HCT116 (cell line): ENCODE data around the gene TMSB10. TPM values are rescaled to one million over a fixed set of nuclear protein-coding genes. Genes with fewer than 3 reads are reported as not detected.
A peak's percentile ranks its signal among the peaks of the same experiment; 100 is the strongest.

Source experiments
- ATAC-seq: fragments of 200-7000 bp; cut with Tn5 transposase; 2 replicates; pipeline ENCODE4 v1.9.1; 2020; ENCODE audit warnings: mild to moderate bottlenecking, moderate library complexity
- BruUV-seq: library from RNA; stranded (reverse); fragments of 400-500 nt; replicated peaks from 2 replicates; lab custom pipeline; 2021; lab: Mats Ljungman, UMichigan
- CTCF ChIA-PET: fragments of 300-600 bp; sonication (Branson Sonifier 250); formaldehyde crosslinking; loops from one replicate; lab custom pipeline; 2021; ENCODE audit warnings: antibody characterized with exemption; lab: Charles Lee
- POLR2A ChIA-PET: fragments of 300-600, 350-600 bp; sonication (Branson Sonifier 250); formaldehyde crosslinking; loops from one replicate; lab custom pipeline; 2021; ENCODE audit warnings: antibody characterized with exemption; lab: Charles Lee
- RAD21 ChIA-PET, 2 experiments: fragments of 300-600 bp; sonication (Branson Sonifier 250); formaldehyde crosslinking; loops; one replicate each; lab custom pipeline; 2023; ENCODE audit warnings: low total read pairs in 2 of 2; ENCODE audit not compliant: uncharacterized antibody in 2 of 2, unreplicated experiment in 2 of 2, low non-redundant PET in 1 of 2; lab: Charles Lee
- DNase-seq: peaks from one replicate; pipeline ENCODE4 v3.0.0-alpha.2; 2010; ENCODE audit warnings: low read depth, low spot score
- H2AFZ ChIP-seq: fragments of 200-600 bp; shearing (Covaris generic), sonication (generic); 2 replicates; pipeline ENCODE4 v1.6.1; 2017; ENCODE audit warnings: low read depth, mixed run types, mixed read lengths, antibody characterized with exemption, low read length; ENCODE audit not compliant: poor library complexity, severe bottlenecking
- H3K27ac ChIP-seq: 2 replicates; pipeline ENCODE4 v1.5.1; 2012; ENCODE audit warnings: low read depth, low read length
- H3K27me3 ChIP-seq: fragments of 200-600 bp; sonication (generic); 2 replicates; pipeline ENCODE4 v1.6.1; 2016; ENCODE audit warnings: mixed run types, low read length, mixed read lengths; ENCODE audit not compliant: insufficient read depth
- H3K36me3 ChIP-seq, 2 experiments: fragments of 200-500 bp in 1 of 2; fragments of 200-600 bp in 1 of 2; sonication (Bioruptor generic) in 1 of 2; sonication (generic) in 1 of 2; 2 replicates each; pipeline versions ENCODE4 v1.5.1 to v1.6.1; 2014 to 2016; ENCODE audit warnings: low read length in 2 of 2, inconsistent platforms in 1 of 2, mixed read lengths in 1 of 2, mixed run types in 1 of 2; ENCODE audit not compliant: insufficient read depth in 2 of 2, control insufficient read depth in 1 of 2
- H3K4me1 ChIP-seq, 2 experiments: fragments of 200-600 bp in 1 of 2; sonication (generic) in 1 of 2; 2 replicates each; pipeline versions ENCODE4 v1.5.1 to v1.6.1; 2012 to 2017; ENCODE audit warnings: low read length in 2 of 2, inconsistent platforms in 1 of 2, mild to moderate bottlenecking in 1 of 2, mixed read lengths in 1 of 2, mixed run types in 1 of 2, moderate library complexity in 1 of 2; ENCODE audit not compliant: insufficient read depth in 2 of 2, control insufficient read depth in 1 of 2
- H3K4me2 ChIP-seq: fragments of 200-600 bp; sonication (generic); 2 replicates; pipeline ENCODE4 v1.6.1; 2017; ENCODE audit warnings: mixed run types, low read length, mixed read lengths
- H3K4me3 ChIP-seq, 2 experiments: fragments of 200-600 bp in 1 of 2; sonication (generic) in 1 of 2; replicated peaks in 1 of 2; 2 replicates each; pipeline ENCODE4 v1.5.1; 2011 to 2016; ENCODE audit warnings: low read length in 2 of 2, control low read depth in 1 of 2, low read depth in 1 of 2, mild to moderate bottlenecking in 1 of 2, mixed read lengths in 1 of 2, mixed run types in 1 of 2
- H3K79me2 ChIP-seq: fragments of 200-600 bp; sonication (generic); 2 replicates; pipeline ENCODE4 v1.6.1; 2017; ENCODE audit warnings: mild to moderate bottlenecking, mixed run types, low read length, moderate library complexity, mixed read lengths; ENCODE audit not compliant: insufficient read depth
- H3K9ac ChIP-seq: fragments of 200-600 bp; sonication (generic); 2 replicates; pipeline ENCODE4 v1.6.1; 2016; ENCODE audit warnings: low read length, mixed read lengths
- H3K9me2 ChIP-seq: fragments of 200-600 bp; sonication (generic), shearing (Covaris generic); 2 replicates; pipeline ENCODE4 v1.6.1; 2017; ENCODE audit warnings: mixed run types, mild to moderate bottlenecking, moderate library complexity; ENCODE audit not compliant: insufficient read depth
- H3K9me3 ChIP-seq, 2 experiments: fragments of 200-500 bp in 1 of 2; fragments of 200-600 bp in 1 of 2; sonication (Bioruptor generic) in 1 of 2; sonication (generic) in 1 of 2; 2 replicates each; pipeline ENCODE4 v1.6.1; 2014 to 2017; ENCODE audit warnings: low read length in 2 of 2, mixed read lengths in 2 of 2, inconsistent platforms in 1 of 2, low read depth in 1 of 2, mild to moderate bottlenecking in 1 of 2, mixed run types in 1 of 2, moderate library complexity in 1 of 2; ENCODE audit not compliant: control insufficient read depth in 1 of 2, insufficient read depth in 1 of 2
- H4K20me1 ChIP-seq: fragments of 200-600 bp; sonication (generic), shearing (Covaris generic); 2 replicates; pipeline ENCODE4 v1.6.1; 2017; ENCODE audit warnings: mixed run types, mild to moderate bottlenecking, moderate library complexity; ENCODE audit not compliant: insufficient read depth
- ATF3 ChIP-seq: IDR thresholded peaks from 2 replicates; pipeline ENCODE4 v1.6.1; 2012
- CEBPB ChIP-seq: IDR thresholded peaks from 2 replicates; pipeline ENCODE4 v1.6.1; 2012; ENCODE audit warnings: low read depth
- EZH2 ChIP-seq: fragments of 200-600 bp; sonication (generic); IDR thresholded peaks from 2 replicates; pipeline ENCODE4 v1.6.1; 2017; ENCODE audit warnings: antibody characterized with exemption, mixed run types
- EZH2phosphoT487 ChIP-seq: fragments of 200-600 bp; IDR thresholded peaks from 2 replicates; pipeline ENCODE4 v1.6.1; 2018; ENCODE audit warnings: antibody characterized with exemption, borderline replicate concordance
- FOSL1 ChIP-seq: IDR thresholded peaks from 2 replicates; pipeline ENCODE4 v1.6.1; 2012; ENCODE audit warnings: low read depth
- JUND ChIP-seq: IDR thresholded peaks from 2 replicates; pipeline ENCODE4 v1.6.1; 2012
- MAX ChIP-seq: IDR thresholded peaks from 2 replicates; pipeline ENCODE4 v1.6.1; 2012
- POLR2AphosphoS5 ChIP-seq: IDR thresholded peaks from 2 replicates; pipeline ENCODE4 v1.6.1; 2011; ENCODE audit warnings: mild to moderate bottlenecking, low read depth, low read length, moderate library complexity
- RAD21 ChIP-seq: IDR thresholded peaks from 2 replicates; pipeline ENCODE4 v1.6.1; 2012; ENCODE audit warnings: low read depth, mild to moderate bottlenecking
- SIN3A ChIP-seq: IDR thresholded peaks from 2 replicates; pipeline ENCODE4 v1.6.1; 2012; ENCODE audit warnings: low read depth
- SRF ChIP-seq: IDR thresholded peaks from 2 replicates; pipeline ENCODE4 v1.6.1; 2012; ENCODE audit warnings: low read depth
- YY1 ChIP-seq: IDR thresholded peaks from 2 replicates; pipeline ENCODE4 v1.6.1; 2011; ENCODE audit warnings: low read length, low read depth, moderate library complexity, mild to moderate bottlenecking; ENCODE audit not compliant: insufficient replicate concordance; ENCODE audit errors: extremely low read depth
- ZBTB33 ChIP-seq: IDR thresholded peaks from 2 replicates; pipeline ENCODE4 v1.6.1; 2011; ENCODE audit warnings: mild to moderate bottlenecking, low read length, moderate library complexity; ENCODE audit not compliant: insufficient replicate concordance; ENCODE audit errors: extremely low read depth
- ZFX ChIP-seq: fragments of 450-650 bp; IDR thresholded peaks from 2 replicates; pipeline ENCODE4 v1.6.1; 2017
- ZNF274 ChIP-seq: fragments of 200-500 bp; sonication (Bioruptor generic); IDR thresholded peaks from 2 replicates; pipeline ENCODE4 v1.6.1; 2014; ENCODE audit warnings: mild to moderate bottlenecking, low read depth, low read length, inconsistent platforms
- intact Hi-C: fragments of 100-400 bp; cut with micrococcal nuclease; formaldehyde crosslinking; loops from 2 replicates; pipeline ENCODE4 v1.10.0; 2022
- total RNA-seq: library from RNA; stranded (reverse); gene quantifications from one replicate; pipeline ENCODE4 v1.2.1, GENCODE V29; 2021; ENCODE audit not compliant: unreplicated experiment

TMSB10 gene
- total RNA-seq, 1 experiment from 2014 or later, result 2,677 TPM

- ATAC-seq (no peak), DNase-seq (no peak)
- TF ChIP-seq JUND (no peak), EZH2phosphoT487 (no peak), SRF (no peak), RAD21 (no peak), FOSL1 (no peak)
- ChIA-PET POLR2A (no interaction called here), CTCF (no interaction called here), RAD21 (no interaction called here)
- no peaks in the 10 kb centered on the region for H3K79me2 ChIP-seq
- H3K27me3 ChIP-seq, result no peaks in the 10 kb centered on the region; the same call in 1 of the 2 replicates
- H3K9ac ChIP-seq, result no peak overlapping the region; the same call in 1 of the 2 replicates
- no peaks in the 10 kb centered on the region for H3K36me3 ChIP-seq
- peak overlapping the region; percentile 82 for H3K4me2 ChIP-seq
- no TSS peak for BruUV-seq
- no peaks in the 10 kb centered on the region for H4K20me1 ChIP-seq
- H3K9me3 ChIP-seq, result no peaks in the 10 kb centered on the region
- no peaks in the 10 kb centered on the region for H3K9me2 ChIP-seq
- no peak overlapping the region for H3K27ac ChIP-seq
- intact Hi-C loops, result no loop called here
- H3K4me1 ChIP-seq, result peaks cover 5 to 24% of the 10 kb centered on the region in 2 experiments; a peak in 3 of 4 replicates
- no peak overlapping the region for H2AFZ ChIP-seq
- H3K4me3 ChIP-seq, result no peak overlapping the region
These were observed 25.7 kb upstream of the TMSB10 start for GRCh38 chr2:84879584-84880394.

GRCh38 chr2:84880395-84880644 lies 25.1 kb upstream of the TMSB10 start:
- H3K27ac ChIP-seq, result no peak overlapping the region
- no peaks in the 10 kb centered on the region; the same call in 1 of the 2 replicates for H3K27me3 ChIP-seq
- ATAC-seq, result no peak
- intact Hi-C loops, result no loop called here
- CTCF ChIA-PET, result no interaction called here
- RAD21 ChIA-PET, result no interaction called here
- POLR2A ChIA-PET, result interaction anchor here (1.0 kb wide), 1 partner anchor 46 kb away, joined by 3 read pairs; no protein-coding TSS in a partner anchor
- no peak for DNase-seq
- H2AFZ ChIP-seq, result no peak overlapping the region
- no peaks in the 10 kb centered on the region for H3K36me3 ChIP-seq
- H3K79me2 ChIP-seq, result no peaks in the 10 kb centered on the region
- peak overlapping the region; percentile 37 to 63 for H3K4me3 ChIP-seq
- peaks cover 5 to 24% of the 10 kb centered on the region in 2 experiments; a peak in 3 of 4 replicates for H3K4me1 ChIP-seq
- H3K9me3 ChIP-seq, result no peaks in the 10 kb centered on the region
- H3K4me2 ChIP-seq, result peak overlapping the region; percentile 82
- BruUV-seq, result no TSS peak
- peak overlapping the region; percentile 57; the same call in 1 of the 2 replicates for H3K9ac ChIP-seq
- H3K9me2 ChIP-seq, result no peaks in the 10 kb centered on the region
- H4K20me1 ChIP-seq, result no peaks in the 10 kb centered on the region
- TF ChIP-seq JUND (no peak), ZFX (no peak), CEBPB (no peak), YY1 (no peak), MAX (no peak), EZH2 (no peak), POLR2AphosphoS5 (no peak), SIN3A (no peak), ATF3 (no peak), ZBTB33 (no peak), ZNF274 (no peak)
